ENCODE measurements around the gene CAPN5.

The CAPN5 gene

DNA sequence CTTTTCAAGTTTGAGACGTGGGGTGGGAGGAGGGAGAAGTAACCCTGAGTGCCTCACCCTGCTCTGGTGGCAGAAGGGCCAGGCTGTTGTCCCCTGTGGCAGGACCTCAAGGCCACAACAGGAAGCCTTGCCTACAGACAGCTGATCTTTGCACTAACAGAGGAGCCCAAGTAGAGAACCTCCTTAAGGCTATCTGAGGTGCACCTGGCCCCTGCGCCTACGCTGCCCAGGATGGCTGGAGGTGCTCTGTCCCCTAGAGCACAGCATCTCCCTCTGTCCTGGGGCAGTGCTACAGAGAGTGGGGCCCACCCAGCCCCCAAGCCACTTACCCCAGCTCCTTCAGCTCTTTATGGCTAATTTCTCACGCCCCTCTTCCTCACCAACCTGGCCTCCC lies 88.3 kb downstream of the CAPN5 start:
- in situ Hi-C loops (cut with MboI; ENCODE audit: low pct_unique_long_range_greater_than_20kb, low sequenced_read_pairs, unreplicated experiment) = no loop called here
- TF ChIP-seq, protein P1, sequence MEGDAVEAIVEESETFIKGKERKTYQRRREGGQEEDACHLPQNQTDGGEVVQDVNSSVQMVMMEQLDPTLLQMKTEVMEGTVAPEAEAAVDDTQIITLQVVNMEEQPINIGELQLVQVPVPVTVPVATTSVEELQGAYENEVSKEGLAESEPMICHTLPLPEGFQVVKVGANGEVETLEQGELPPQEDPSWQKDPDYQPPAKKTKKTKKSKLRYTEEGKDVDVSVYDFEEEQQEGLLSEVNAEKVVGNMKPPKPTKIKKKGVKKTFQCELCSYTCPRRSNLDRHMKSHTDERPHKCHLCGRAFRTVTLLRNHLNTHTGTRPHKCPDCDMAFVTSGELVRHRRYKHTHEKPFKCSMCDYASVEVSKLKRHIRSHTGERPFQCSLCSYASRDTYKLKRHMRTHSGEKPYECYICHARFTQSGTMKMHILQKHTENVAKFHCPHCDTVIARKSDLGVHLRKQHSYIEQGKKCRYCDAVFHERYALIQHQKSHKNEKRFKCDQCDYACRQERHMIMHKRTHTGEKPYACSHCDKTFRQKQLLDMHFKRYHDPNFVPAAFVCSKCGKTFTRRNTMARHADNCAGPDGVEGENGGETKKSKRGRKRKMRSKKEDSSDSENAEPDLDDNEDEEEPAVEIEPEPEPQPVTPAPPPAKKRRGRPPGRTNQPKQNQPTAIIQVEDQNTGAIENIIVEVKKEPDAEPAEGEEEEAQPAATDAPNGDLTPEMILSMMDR (IDR thresholded peaks at IDR 0.05; ENCODE audit: extremely low read depth, insufficient read depth, missing control alignments) = no peak

DNA sequence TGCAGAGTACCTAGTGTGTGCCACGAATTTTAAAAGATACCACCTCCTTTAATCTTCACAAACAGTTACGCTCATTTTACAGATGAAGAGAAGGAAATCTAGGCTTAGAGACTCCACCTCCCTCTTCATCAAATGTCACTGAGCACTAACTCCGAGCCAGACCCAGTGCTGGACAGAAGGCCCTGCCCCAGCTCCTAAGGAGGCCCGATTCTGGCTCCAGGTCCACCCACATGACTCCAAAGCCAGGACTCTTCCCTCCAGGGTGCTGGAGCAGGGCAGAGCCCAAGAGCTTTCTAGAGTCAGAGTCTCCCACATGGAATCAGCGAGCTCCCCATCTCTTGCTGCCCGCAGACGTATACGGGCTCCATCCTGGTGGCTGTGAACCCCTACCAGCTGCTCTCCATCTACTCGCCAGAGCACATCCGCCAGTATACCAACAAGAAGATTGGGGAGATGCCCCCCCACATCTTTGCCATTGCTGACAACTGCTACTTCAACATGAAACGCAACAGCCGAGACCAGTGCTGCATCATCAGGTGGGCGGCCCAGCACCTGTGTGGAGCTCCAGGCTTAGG lies 88.9 kb downstream of the CAPN5 start:
- TF ChIP-seq, protein P1 (IDR thresholded peaks at IDR 0.05; ENCODE audit: extremely low read depth, insufficient read depth, missing control alignments) = no peak
- in situ Hi-C loops (cut with MboI; ENCODE audit: low pct_unique_long_range_greater_than_20kb, low sequenced_read_pairs, unreplicated experiment) = no loop called here
- no peak for DNase-seq (ENCODE audit: low spot score)

More for the DNA sequence above, 88.3 kb downstream of the CAPN5 start:
- DNase-seq (ENCODE audit: low spot score) = no peak

DNA sequence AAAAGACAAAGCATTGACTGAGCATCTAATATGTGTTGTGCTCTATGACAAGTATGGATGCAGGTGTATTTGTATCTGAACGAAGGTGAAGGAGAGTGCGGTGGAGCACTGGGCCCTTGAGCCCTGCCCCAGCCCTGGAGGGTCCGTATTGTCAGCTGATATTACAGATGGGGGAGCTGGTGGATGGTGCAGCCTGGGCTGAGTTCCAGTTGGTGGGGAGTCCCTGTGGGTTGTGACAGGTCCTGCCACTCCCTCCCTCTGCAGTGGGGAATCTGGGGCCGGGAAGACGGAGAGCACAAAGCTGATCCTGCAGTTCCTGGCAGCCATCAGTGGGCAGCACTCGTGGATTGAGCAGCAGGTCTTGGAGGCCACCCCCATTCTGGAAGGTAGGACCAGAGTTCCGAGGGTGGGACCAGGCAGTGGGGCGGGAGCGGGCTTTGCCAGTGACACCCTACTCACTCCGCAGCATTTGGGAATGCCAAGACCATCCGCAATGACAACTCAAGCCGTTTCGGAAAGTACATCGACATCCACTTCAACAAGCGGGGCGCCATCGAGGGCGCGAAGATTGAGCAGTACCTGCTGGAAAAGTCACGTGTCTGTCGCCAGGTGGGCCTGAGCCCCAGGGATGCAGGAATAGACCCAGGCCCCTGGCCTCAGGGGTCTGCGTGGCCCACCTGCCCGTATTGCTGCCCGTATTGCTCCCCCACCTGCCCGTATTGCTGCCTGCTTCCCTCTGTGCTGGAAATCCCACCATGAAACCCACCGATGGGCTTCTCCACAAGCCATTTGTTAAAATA lies 89.8 kb downstream of the CAPN5 start:
- in situ Hi-C loops (cut with MboI; ENCODE audit: low pct_unique_long_range_greater_than_20kb, low sequenced_read_pairs, unreplicated experiment) = no loop called here
- DNase-seq (ENCODE audit: low spot score) = no peak
- TF ChIP-seq, protein P1 (IDR thresholded peaks at IDR 0.05; ENCODE audit: extremely low read depth, insufficient read depth, missing control alignments) = no peak

DNA sequence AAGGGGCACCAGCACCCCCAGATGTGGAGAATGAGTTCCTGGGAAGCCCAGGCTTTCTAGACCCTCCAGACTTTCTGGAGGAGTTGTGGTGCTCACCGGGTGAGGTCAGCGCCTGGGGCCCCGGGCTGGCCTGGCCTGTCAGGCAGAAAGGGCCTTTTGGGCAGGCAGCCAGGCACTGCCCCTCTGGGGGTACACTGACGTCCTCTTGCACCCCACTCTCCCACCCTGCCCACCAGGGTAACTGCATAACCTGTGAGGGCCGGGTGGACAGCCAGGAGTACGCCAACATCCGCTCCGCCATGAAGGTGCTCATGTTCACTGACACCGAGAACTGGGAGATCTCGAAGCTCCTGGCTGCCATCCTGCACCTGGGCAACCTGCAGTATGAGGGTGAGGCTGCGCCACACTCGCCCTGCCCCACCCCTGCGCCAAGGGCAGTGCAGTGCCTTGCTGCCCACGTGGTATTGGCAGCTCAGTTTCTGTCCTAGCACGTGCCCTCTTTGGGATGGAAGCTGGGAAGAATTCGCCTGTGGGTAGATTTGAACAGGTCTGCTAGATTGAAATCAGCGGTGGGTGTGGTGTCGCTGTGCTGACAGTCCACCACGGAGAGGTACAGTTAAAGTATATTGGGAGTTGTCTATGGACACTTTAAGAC lies 91.4 kb downstream of the CAPN5 start:
- in situ Hi-C loops (cut with MboI; ENCODE audit: low pct_unique_long_range_greater_than_20kb, low sequenced_read_pairs, unreplicated experiment) = no loop called here
- TF ChIP-seq, protein P1 (IDR thresholded peaks at IDR 0.05; ENCODE audit: extremely low read depth, insufficient read depth, missing control alignments) = no peak
- no peak for DNase-seq (ENCODE audit: low spot score)

DNA sequence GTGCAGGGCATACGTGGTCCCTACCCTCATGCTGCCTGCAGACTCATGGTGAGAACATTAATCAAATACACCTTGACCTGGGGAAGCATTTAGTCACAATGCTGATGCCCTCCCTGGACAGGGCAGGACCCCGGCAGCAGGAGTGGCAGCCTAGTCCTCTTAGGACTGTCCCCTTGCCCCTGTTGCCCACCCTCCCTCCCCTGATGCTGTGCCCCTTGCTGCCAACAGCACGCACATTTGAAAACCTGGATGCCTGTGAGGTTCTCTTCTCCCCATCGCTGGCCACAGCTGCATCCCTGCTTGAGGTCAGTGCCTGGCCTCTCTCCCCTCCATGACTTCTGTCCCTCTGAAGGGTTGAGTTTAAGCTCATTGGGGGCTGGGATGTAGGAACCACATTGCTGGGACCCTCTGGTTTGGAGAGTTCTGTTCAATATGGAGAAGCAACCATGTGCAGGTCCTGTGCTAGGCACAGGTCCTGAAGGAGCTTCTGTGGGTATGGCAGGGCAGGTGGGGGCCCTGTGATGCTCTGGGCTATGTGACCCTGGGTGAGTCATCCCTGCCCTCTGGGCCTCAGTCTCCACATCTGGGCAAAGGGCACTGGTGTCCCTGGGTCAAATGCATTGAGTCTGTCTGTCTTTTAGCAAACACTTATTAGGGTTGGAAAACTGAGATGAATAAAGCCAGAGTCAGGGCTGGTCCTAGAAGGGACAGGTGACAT lies 92.6 kb downstream of the CAPN5 start:
- DNase-seq (ENCODE audit: low spot score) = no peak
- TF ChIP-seq, protein P1 (IDR thresholded peaks at IDR 0.05; ENCODE audit: extremely low read depth, insufficient read depth, missing control alignments) = no peak
- in situ Hi-C loops (cut with MboI; ENCODE audit: low pct_unique_long_range_greater_than_20kb, low sequenced_read_pairs, unreplicated experiment) = no loop called here

DNA sequence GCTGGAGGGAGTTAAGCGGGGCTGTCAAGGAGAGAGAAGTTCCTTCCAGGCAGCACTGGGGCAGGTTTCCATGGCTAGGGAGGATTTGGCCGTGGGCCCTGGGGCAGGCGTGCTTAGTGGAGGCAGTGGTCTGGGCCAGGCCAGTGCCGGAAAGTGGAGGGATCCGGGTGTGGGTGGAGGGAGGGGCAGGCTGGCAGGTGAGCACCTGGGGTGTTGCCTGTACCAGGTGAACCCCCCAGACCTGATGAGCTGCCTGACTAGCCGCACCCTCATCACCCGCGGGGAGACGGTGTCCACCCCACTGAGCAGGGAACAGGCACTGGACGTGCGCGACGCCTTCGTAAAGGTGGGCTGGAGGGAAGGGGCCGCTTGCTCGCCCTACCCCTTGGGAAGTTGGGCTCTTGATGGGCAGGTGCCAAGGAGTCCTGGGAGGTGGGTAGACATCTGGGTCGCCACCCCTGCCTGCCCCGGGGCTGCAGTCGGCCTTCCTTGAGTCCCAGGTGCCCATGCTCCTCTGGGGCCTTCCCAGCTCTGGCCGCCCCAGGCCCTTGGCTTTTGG lies 93.2 kb downstream of the CAPN5 start:
- in situ Hi-C loops (cut with MboI; ENCODE audit: low pct_unique_long_range_greater_than_20kb, low sequenced_read_pairs, unreplicated experiment) = no loop called here
- TF ChIP-seq, protein P1 (IDR thresholded peaks at IDR 0.05; ENCODE audit: extremely low read depth, insufficient read depth, missing control alignments) = no peak
- no peak for DNase-seq (ENCODE audit: low spot score)
